ENCODE results near the gene TCAIM.

DNA sequence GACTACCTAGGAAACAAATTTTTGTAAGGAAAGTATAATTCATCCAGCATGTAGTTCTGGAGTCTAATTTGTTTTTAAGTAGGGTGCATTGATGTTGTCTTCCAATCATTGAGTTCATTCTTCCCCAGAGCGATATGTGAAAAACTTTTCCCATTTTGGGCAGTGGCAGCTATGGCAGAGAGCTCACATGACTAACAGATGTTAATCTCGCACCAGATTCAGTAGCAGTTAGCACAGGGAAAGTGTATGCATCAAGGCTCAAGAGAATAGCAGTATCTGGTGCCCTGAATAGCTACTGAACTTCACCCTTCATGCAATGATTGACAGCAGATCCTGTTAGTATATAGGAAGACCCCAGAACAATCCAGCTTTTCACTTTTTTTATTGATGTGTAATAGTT is 46.3 kb upstream of the TCAIM start:
- TF ChIP-seq EZH2phosphoT487 (IDR thresholded peaks at IDR 0.05; ENCODE audit: low read depth, severe bottlenecking, unreplicated experiment) (no peak), EZH2 (IDR thresholded peaks at IDR 0.05; ENCODE audit: borderline replicate concordance) (no peak)
- TF ChIP-seq, protein P1, sequence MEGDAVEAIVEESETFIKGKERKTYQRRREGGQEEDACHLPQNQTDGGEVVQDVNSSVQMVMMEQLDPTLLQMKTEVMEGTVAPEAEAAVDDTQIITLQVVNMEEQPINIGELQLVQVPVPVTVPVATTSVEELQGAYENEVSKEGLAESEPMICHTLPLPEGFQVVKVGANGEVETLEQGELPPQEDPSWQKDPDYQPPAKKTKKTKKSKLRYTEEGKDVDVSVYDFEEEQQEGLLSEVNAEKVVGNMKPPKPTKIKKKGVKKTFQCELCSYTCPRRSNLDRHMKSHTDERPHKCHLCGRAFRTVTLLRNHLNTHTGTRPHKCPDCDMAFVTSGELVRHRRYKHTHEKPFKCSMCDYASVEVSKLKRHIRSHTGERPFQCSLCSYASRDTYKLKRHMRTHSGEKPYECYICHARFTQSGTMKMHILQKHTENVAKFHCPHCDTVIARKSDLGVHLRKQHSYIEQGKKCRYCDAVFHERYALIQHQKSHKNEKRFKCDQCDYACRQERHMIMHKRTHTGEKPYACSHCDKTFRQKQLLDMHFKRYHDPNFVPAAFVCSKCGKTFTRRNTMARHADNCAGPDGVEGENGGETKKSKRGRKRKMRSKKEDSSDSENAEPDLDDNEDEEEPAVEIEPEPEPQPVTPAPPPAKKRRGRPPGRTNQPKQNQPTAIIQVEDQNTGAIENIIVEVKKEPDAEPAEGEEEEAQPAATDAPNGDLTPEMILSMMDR (IDR thresholded peaks at IDR 0.05; ENCODE audit: poor library complexity) = no peak

All from hepatocyte (in vitro differentiated cells).